GM12801 (cell line): ENCODE data around the gene CFTR.

Source experiments
- CTCF ChIP-seq: IDR thresholded peaks from one replicate; pipeline ENCODE4 v1.5.1; 2011; ENCODE audit warnings: control low read depth; ENCODE audit not compliant: insufficient read length; ENCODE audit errors: extremely low read depth

CFTR gene

GRCh38 chr7:117630907-117631564 is 151.2 kb downstream of the CFTR start:
- no peak for TF ChIP-seq CTCF

- no peak for TF ChIP-seq CTCF
These were observed 151.8 kb downstream of the CFTR start for GRCh38 chr7:117631652-117632051.

- TF ChIP-seq CTCF: no peak
These were observed 158.1 kb downstream of the CFTR start for GRCh38 chr7:117637937-117638336.

- TF ChIP-seq CTCF: no peak
These were observed 160.1 kb downstream of the CFTR start for GRCh38 chr7:117639966-117640365.

GRCh38 chr7:117640465-117640864 is 160.6 kb downstream of the CFTR start:
- no peak for TF ChIP-seq CTCF

GRCh38 chr7:117645481-117646165 is 165.8 kb downstream of the CFTR start:
- no peak for TF ChIP-seq CTCF

- no peak for TF ChIP-seq CTCF
These were observed 168.5 kb downstream of the CFTR start for GRCh38 chr7:117648203-117648866.
